Measurements from ENCODE around the gene METTL25.

The METTL25 gene

DNA sequence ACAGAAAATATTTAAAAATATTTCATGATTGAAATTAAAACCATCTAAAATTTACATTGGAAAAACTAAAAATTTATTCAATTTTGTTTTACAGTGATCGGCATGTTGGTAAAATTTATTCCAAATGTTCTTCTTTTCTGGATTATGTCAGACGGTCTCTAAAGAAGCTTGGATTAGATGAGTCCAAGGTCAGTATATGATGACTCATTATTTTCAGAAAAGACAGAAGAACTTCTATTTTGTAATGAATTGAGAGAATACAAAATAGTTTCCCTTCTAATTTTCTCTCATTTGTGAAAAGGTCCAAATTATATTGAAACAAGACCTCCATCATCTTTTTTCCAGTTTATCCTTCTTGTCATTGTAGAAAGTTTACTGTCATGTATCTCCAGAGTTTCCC is 98.3 kb downstream of the METTL25 start:
- H3K9ac ChIP-seq (ENCODE audit: low read depth in 1 of 2, low read length in 2 of 2): no peak overlapping the region
- H3K27me3 ChIP-seq (ENCODE audit: control insufficient read depth in 2 of 2, insufficient read depth in 2 of 2, low read length in 2 of 2): no peaks in the 10 kb centered on the region
- no peaks in the 10 kb centered on the region for H3K4me1 ChIP-seq (ENCODE audit: control insufficient read depth in 2 of 2, insufficient read depth in 2 of 2, low read length in 2 of 2)
- no peak overlapping the region for H3K4me3 ChIP-seq (ENCODE audit: low read length in 2 of 2)
- H3K9me3 ChIP-seq (ENCODE audit: control insufficient read depth in 2 of 2, low read length in 2 of 2): no peaks in the 10 kb centered on the region
- no peak overlapping the region for H3K27ac ChIP-seq (ENCODE audit: low read depth in 2 of 2, low read length in 2 of 2)
- H3K36me3 ChIP-seq (ENCODE audit: control insufficient read depth in 2 of 2, insufficient read depth in 2 of 2, low read length in 2 of 2): peaks cover 7 to 9% of the 10 kb centered on the region in 2 donors

DNA sequence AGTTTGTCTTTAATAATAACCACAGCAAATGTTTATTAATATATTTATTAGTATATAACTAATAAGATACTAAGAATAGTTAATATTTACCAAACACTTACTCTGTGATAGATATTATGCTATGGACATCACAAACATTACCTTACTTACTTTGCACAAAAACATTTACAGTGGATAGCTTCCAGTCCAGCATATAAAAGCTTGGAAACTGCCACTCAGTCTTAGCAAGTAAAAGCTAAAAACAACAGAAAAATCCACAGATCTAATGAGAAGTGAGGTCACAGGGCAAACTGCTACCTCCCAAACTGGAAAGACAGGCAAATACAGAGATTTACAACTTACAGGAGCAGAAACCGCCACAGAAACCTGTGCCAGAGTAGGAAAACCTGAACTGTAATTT is 99.8 kb downstream of the METTL25 start:
- Histone ChIP-seq H3K9ac (ENCODE audit: low read depth in 1 of 2, low read length in 2 of 2) (no peak overlapping the region), H3K27ac (ENCODE audit: low read depth in 2 of 2, low read length in 2 of 2) (no peak overlapping the region), H3K4me1 (ENCODE audit: control insufficient read depth in 2 of 2, insufficient read depth in 2 of 2, low read length in 2 of 2) (no peaks in the 10 kb centered on the region), H3K36me3 (ENCODE audit: control insufficient read depth in 2 of 2, insufficient read depth in 2 of 2, low read length in 2 of 2) (peaks cover 7 to 9% of the 10 kb centered on the region in 2 donors), H3K4me3 (ENCODE audit: low read length in 2 of 2) (no peak overlapping the region), H3K9me3 (ENCODE audit: control insufficient read depth in 2 of 2, low read length in 2 of 2) (no peaks in the 10 kb centered on the region), H3K27me3 (ENCODE audit: control insufficient read depth in 2 of 2, insufficient read depth in 2 of 2, low read length in 2 of 2) (no peaks in the 10 kb centered on the region)

DNA sequence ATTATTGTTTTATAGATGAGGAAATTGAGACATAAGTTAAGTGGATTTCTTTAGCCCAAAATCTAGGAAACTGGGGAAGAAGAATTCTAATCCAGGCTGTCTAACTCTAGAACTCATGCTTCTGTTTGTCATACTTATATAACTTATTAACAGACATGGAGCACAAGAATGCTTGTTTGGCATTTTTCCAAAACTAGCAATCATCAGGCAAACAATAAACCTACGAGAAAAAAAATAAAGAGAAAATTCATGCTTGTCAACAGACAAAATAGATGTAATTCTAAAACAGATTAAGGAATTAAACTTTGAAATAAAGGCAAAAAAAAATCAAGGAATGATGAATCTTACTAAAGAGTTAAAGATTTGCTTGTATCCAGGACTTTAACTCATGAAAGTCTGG is 103.1 kb downstream of the METTL25 start:
- H3K27me3 ChIP-seq (ENCODE audit: control insufficient read depth in 2 of 2, insufficient read depth in 2 of 2, low read length in 2 of 2): no peaks in the 10 kb centered on the region
- peaks cover 7 to 9% of the 10 kb centered on the region in 2 donors for H3K36me3 ChIP-seq (ENCODE audit: control insufficient read depth in 2 of 2, insufficient read depth in 2 of 2, low read length in 2 of 2)
- H3K9ac ChIP-seq (ENCODE audit: low read depth in 1 of 2, low read length in 2 of 2): no peak overlapping the region
- H3K27ac ChIP-seq (ENCODE audit: low read depth in 2 of 2, low read length in 2 of 2): no peak overlapping the region
- H3K4me1 ChIP-seq (ENCODE audit: control insufficient read depth in 2 of 2, insufficient read depth in 2 of 2, low read length in 2 of 2): no peaks in the 10 kb centered on the region
- no peaks in the 10 kb centered on the region for H3K9me3 ChIP-seq (ENCODE audit: control insufficient read depth in 2 of 2, low read length in 2 of 2)
- H3K4me3 ChIP-seq (ENCODE audit: low read length in 2 of 2): no peak overlapping the region

DNA sequence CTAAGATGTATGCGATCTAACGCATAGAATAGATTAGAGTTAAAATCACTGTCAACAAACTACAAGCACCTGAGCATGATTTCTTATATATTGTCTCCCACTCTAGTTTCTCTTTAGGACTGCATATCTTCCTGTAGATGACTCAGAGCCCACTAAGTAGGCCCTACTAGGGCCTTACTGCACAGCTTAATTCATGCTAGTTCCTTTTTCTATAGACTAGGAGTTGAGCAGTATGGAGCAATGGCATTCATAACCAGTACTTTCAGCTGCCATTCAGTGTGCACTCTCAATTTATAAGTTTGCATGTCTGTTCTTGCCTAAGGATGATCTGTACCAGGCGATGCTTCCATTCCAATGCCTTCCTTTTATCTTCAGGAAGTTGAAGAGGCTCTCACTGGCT is 103.5 kb downstream of the METTL25 start:
- Histone ChIP-seq H3K9me3 (ENCODE audit: control insufficient read depth in 2 of 2, low read length in 2 of 2) (no peaks in the 10 kb centered on the region), H3K4me1 (ENCODE audit: control insufficient read depth in 2 of 2, insufficient read depth in 2 of 2, low read length in 2 of 2) (no peaks in the 10 kb centered on the region), H3K4me3 (ENCODE audit: low read length in 2 of 2) (no peak overlapping the region), H3K27me3 (ENCODE audit: control insufficient read depth in 2 of 2, insufficient read depth in 2 of 2, low read length in 2 of 2) (no peaks in the 10 kb centered on the region), H3K9ac (ENCODE audit: low read depth in 1 of 2, low read length in 2 of 2) (no peak overlapping the region), H3K27ac (ENCODE audit: low read depth in 2 of 2, low read length in 2 of 2) (no peak overlapping the region), H3K36me3 (ENCODE audit: control insufficient read depth in 2 of 2, insufficient read depth in 2 of 2, low read length in 2 of 2) (peaks cover 7 to 9% of the 10 kb centered on the region in 2 donors)

DNA sequence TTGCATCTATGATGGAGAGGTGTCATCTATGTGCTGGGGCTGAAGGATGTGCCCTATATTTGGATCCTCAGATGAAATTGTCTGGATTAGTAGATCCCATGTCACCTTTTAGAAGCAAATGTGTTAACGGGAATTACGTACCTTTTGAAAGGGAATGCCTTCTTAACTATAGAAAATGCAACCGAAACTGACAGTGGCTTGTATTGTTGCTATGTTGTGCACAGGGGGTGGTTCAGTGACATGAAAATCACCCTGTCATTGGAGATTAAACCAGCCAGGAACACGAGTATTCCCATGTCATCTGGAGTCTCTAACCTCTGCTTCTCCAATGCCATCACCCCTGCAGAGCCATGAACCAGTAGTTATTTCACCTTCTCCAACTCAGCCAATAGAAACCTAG is 110.2 kb downstream of the METTL25 start:
- Histone ChIP-seq H3K4me3 (ENCODE audit: low read length in 2 of 2) (no peak overlapping the region), H3K27me3 (ENCODE audit: control insufficient read depth in 2 of 2, insufficient read depth in 2 of 2, low read length in 2 of 2) (no peaks in the 10 kb centered on the region), H3K4me1 (ENCODE audit: control insufficient read depth in 2 of 2, insufficient read depth in 2 of 2, low read length in 2 of 2) (no peaks in the 10 kb centered on the region), H3K9me3 (ENCODE audit: control insufficient read depth in 2 of 2, low read length in 2 of 2) (no peaks in the 10 kb centered on the region), H3K36me3 (ENCODE audit: control insufficient read depth in 2 of 2, insufficient read depth in 2 of 2, low read length in 2 of 2) (peaks cover 7 to 8% of the 10 kb centered on the region in 2 donors), H3K9ac (ENCODE audit: low read depth in 1 of 2, low read length in 2 of 2) (no peak overlapping the region), H3K27ac (ENCODE audit: low read depth in 2 of 2, low read length in 2 of 2) (no peak overlapping the region)

DNA sequence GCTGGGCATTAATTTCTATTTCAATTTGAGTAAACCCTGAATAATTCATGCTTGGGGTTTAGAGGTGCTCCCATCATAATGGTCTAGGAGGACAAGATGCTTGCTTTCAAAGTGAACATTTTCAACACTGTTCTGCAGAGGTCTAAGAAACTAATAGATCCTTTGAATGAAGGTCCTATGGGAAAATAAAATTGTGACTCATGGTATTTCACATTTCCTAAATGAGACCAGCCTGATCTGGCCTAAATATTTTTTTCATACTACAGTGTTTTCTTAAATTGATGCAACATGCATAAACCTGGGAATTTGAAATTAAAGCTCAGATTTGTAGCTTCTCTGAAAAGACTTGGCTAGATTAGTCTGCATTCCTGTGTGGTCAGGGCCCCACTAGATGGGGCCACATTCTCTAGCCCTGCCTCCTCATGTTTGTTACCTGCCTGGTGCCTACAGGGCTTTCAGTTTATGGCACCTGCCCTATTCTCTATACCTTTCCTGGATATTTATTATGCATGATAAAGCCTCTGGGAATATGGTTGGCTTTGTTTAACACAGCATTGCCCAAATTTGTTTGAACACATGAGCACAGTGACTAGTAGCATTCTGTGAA is 112.7 kb downstream of the METTL25 start:
- H3K9me3 ChIP-seq (ENCODE audit: control insufficient read depth in 2 of 2, low read length in 2 of 2): no peaks in the 10 kb centered on the region
- no peak overlapping the region for H3K9ac ChIP-seq (ENCODE audit: low read depth in 1 of 2, low read length in 2 of 2)
- H3K27ac ChIP-seq (ENCODE audit: low read depth in 2 of 2, low read length in 2 of 2): no peak overlapping the region
- H3K27me3 ChIP-seq (ENCODE audit: control insufficient read depth in 2 of 2, insufficient read depth in 2 of 2, low read length in 2 of 2): no peaks in the 10 kb centered on the region
- no peak overlapping the region for H3K4me3 ChIP-seq (ENCODE audit: low read length in 2 of 2)
- H3K4me1 ChIP-seq (ENCODE audit: control insufficient read depth in 2 of 2, insufficient read depth in 2 of 2, low read length in 2 of 2): no peaks in the 10 kb centered on the region
- peaks cover 7 to 8% of the 10 kb centered on the region in 2 donors for H3K36me3 ChIP-seq (ENCODE audit: control insufficient read depth in 2 of 2, insufficient read depth in 2 of 2, low read length in 2 of 2)

DNA sequence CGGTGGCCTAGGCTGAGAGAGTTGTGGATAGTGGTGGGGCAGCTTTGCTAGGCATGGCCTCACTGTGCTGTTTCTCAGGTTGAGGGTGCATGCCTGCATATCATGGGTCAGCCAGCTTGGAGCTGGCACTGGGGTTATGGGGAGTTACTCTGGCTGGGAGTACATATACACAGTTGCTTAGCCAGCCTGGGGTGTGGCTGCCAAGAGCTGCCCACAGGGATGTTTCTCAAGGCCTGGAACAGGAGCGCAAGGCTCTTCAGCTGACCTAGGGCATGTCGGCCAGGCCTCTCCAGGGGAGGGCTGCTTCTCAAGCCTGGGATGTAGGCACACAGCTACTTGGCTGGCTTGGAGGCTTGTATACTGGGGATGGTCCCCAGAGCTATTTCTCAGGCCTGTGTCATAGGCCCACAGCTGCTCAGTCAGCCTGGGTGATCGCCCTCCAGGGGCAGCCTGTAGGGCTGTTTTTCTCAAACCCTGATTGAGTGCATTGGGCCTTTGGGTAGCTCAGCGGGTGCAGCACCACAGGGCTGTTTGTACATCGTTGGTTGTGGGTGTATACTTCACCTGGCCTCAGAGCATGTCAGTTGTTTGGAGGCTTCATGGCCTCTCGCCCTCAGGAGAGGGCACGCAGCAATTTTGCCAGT is 114.9 kb downstream of the METTL25 start:
- Histone ChIP-seq H3K9me3 (ENCODE audit: control insufficient read depth in 2 of 2, low read length in 2 of 2) (no peaks in the 10 kb centered on the region), H3K27ac (ENCODE audit: low read depth in 2 of 2, low read length in 2 of 2) (no peak overlapping the region), H3K4me1 (ENCODE audit: control insufficient read depth in 2 of 2, insufficient read depth in 2 of 2, low read length in 2 of 2) (no peaks in the 10 kb centered on the region), H3K27me3 (ENCODE audit: control insufficient read depth in 2 of 2, insufficient read depth in 2 of 2, low read length in 2 of 2) (no peaks in the 10 kb centered on the region), H3K9ac (ENCODE audit: low read depth in 1 of 2, low read length in 2 of 2) (no peak overlapping the region), H3K4me3 (ENCODE audit: low read length in 2 of 2) (no peak overlapping the region), H3K36me3 (ENCODE audit: control insufficient read depth in 2 of 2, insufficient read depth in 2 of 2, low read length in 2 of 2) (peaks cover 7 to 8% of the 10 kb centered on the region in 2 donors)

DNA sequence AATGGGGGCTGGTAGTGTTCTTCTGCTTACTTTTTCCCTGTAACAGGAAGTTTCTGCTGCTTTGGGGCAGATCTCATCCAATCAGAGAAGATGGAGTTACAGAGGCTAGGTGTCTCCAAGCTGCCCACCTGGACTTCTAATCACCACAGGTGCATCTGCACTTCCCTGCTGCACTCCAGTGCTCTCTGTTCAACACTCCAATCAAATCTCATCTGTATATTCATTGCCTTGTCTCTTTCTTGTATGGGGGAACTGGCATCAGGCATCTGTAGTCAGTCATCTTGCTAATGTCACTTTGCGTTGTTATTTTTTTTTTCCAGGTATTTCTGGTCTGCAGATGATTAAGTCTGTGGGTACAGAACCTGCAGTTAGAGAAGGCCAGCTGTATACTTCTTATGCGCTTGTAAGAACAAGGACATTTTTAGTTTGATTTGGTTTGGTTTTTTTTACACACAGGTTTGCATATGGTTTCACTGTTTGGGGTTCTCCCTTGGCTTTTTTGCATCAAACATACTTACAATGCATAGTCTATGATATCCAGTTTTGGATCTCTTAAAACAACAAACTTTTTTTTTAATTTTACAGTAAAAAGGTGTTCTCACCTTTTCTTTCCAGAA is 116.0 kb downstream of the METTL25 start:
- Histone ChIP-seq H3K27me3 (ENCODE audit: control insufficient read depth in 2 of 2, insufficient read depth in 2 of 2, low read length in 2 of 2) (no peaks in the 10 kb centered on the region), H3K4me1 (ENCODE audit: control insufficient read depth in 2 of 2, insufficient read depth in 2 of 2, low read length in 2 of 2) (no peaks in the 10 kb centered on the region), H3K9ac (ENCODE audit: low read depth in 1 of 2, low read length in 2 of 2) (no peak overlapping the region), H3K4me3 (ENCODE audit: low read length in 2 of 2) (no peak overlapping the region), H3K9me3 (ENCODE audit: control insufficient read depth in 2 of 2, low read length in 2 of 2) (no peaks in the 10 kb centered on the region), H3K36me3 (ENCODE audit: control insufficient read depth in 2 of 2, insufficient read depth in 2 of 2, low read length in 2 of 2) (no peaks in the 10 kb centered on the region), H3K27ac (ENCODE audit: low read depth in 2 of 2, low read length in 2 of 2) (no peak overlapping the region)

DNA sequence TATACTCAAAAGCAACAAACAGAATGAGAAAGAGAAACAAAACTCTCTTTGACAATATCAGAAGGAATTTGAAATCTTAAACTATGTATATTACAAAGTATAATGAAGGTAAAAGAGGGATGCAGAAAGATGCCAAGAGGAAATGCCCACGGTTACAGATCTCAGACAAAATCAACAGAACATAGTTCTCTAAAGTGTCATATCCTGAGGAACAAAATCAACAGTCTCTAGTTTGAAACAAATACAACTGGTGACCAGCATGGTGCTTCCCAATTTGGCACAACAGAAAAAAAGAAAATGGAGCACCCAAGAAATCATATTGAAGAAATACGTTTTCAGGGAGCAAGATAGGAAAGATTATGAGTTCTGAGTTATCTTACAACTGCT is 116.5 kb downstream of the METTL25 start:
- no peak overlapping the region for H3K27ac ChIP-seq (ENCODE audit: low read depth in 2 of 2, low read length in 2 of 2)
- H3K27me3 ChIP-seq (ENCODE audit: control insufficient read depth in 2 of 2, insufficient read depth in 2 of 2, low read length in 2 of 2): no peaks in the 10 kb centered on the region
- no peaks in the 10 kb centered on the region for H3K9me3 ChIP-seq (ENCODE audit: control insufficient read depth in 2 of 2, low read length in 2 of 2)
- H3K36me3 ChIP-seq (ENCODE audit: control insufficient read depth in 2 of 2, insufficient read depth in 2 of 2, low read length in 2 of 2): no peaks in the 10 kb centered on the region
- no peaks in the 10 kb centered on the region for H3K4me1 ChIP-seq (ENCODE audit: control insufficient read depth in 2 of 2, insufficient read depth in 2 of 2, low read length in 2 of 2)
- H3K4me3 ChIP-seq (ENCODE audit: low read length in 2 of 2): no peak overlapping the region
- no peak overlapping the region for H3K9ac ChIP-seq (ENCODE audit: low read depth in 1 of 2, low read length in 2 of 2)

DNA sequence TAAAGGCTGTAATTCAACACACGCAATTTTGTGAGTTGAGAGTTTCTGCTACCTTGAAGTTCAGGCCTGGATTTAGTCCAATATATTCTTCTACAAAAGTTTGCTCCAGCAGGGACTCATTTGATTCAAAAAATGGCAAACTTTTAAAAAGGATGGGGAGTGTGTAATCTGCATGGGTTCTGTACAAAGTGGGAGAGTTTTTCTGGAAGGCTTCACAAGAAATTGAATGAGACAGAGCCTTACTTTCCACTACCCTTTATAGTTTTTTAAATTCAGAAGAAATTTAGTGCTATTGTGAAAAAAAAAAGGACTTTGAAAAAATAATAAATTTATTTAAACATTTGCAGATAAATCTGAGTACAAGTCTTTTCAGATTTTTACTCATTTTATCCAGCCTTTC is 116.9 kb downstream of the METTL25 start:
- no peak overlapping the region for H3K4me3 ChIP-seq (ENCODE audit: low read length in 2 of 2)
- H3K27ac ChIP-seq (ENCODE audit: low read depth in 2 of 2, low read length in 2 of 2): no peak overlapping the region
- H3K9me3 ChIP-seq (ENCODE audit: control insufficient read depth in 2 of 2, low read length in 2 of 2): no peaks in the 10 kb centered on the region
- H3K9ac ChIP-seq (ENCODE audit: low read depth in 1 of 2, low read length in 2 of 2): no peak overlapping the region
- H3K27me3 ChIP-seq (ENCODE audit: control insufficient read depth in 2 of 2, insufficient read depth in 2 of 2, low read length in 2 of 2): no peaks in the 10 kb centered on the region
- no peaks in the 10 kb centered on the region for H3K4me1 ChIP-seq (ENCODE audit: control insufficient read depth in 2 of 2, insufficient read depth in 2 of 2, low read length in 2 of 2)
- H3K36me3 ChIP-seq (ENCODE audit: control insufficient read depth in 2 of 2, insufficient read depth in 2 of 2, low read length in 2 of 2): no peaks in the 10 kb centered on the region
